Thyroid gland (tissue), 4 donors: Measurements from ENCODE around the gene DROSHA.

Experiments
- POLR2A ChIP-seq, 2 donors: fragments of 450-650 bp; IDR thresholded peaks; one replicate each; pipeline ENCODE4 v1.6.1; 2017; ENCODE audit warnings: antibody characterized with exemption in 2 of 2, mild to moderate bottlenecking in 2 of 2, moderate library complexity in 1 of 2
- TF ChIP-seq, protein P1 (sequence below), 6 experiments: fragments of 200-600 bp in 3 of 6; fragments of 450-650 bp in 3 of 6; sonication (generic) in 3 of 6; IDR thresholded peaks; one replicate each; pipeline ENCODE4 v1.5.1; 2016 to 2019; ENCODE audit warnings: antibody characterized with exemption in 6 of 6, mild to moderate bottlenecking in 2 of 6, inconsistent platforms in 1 of 6, moderate library complexity in 1 of 6

DNA sequence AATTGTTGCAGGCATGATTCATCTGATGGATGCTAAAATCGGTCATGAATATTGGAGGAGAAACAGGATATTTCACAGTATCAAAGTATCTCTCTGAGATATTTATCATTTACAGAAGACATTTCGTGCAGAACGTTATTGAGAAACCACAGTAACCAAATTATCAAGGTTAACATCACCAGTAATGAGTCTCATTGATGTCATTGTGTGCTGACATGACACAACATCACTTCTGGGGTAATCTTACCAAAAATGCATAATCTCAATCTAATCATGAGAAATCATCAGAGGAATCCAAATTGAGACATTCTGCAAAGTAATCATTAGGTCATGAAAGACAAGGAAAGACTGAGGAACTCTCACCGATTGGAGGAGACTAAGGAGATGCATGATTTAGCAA lies 42.9 kb upstream of the DROSHA start:
- TF ChIP-seq, protein P1, sequence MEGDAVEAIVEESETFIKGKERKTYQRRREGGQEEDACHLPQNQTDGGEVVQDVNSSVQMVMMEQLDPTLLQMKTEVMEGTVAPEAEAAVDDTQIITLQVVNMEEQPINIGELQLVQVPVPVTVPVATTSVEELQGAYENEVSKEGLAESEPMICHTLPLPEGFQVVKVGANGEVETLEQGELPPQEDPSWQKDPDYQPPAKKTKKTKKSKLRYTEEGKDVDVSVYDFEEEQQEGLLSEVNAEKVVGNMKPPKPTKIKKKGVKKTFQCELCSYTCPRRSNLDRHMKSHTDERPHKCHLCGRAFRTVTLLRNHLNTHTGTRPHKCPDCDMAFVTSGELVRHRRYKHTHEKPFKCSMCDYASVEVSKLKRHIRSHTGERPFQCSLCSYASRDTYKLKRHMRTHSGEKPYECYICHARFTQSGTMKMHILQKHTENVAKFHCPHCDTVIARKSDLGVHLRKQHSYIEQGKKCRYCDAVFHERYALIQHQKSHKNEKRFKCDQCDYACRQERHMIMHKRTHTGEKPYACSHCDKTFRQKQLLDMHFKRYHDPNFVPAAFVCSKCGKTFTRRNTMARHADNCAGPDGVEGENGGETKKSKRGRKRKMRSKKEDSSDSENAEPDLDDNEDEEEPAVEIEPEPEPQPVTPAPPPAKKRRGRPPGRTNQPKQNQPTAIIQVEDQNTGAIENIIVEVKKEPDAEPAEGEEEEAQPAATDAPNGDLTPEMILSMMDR (IDR thresholded peaks at IDR 0.05), result no peak
- TF ChIP-seq POLR2A (IDR thresholded peaks at IDR 0.05), result no peak
